GM21528 (cell line): ENCODE results near the gene CIC.
"Not testable (repeated sequence)": the region's sequence is repeated elsewhere in the genome, so short reads cannot be mapped to it uniquely, and the experiment has no call there.

Experiments used
- ATAC-seq: cut with Tn5 transposase; IDR thresholded peaks from one replicate; pipeline ENCODE4 v1.9.1; 2021; ENCODE audit warnings: mild to moderate bottlenecking, moderate library complexity; ENCODE audit not compliant: unreplicated experiment, low FRiP score

The CIC gene

DNA sequence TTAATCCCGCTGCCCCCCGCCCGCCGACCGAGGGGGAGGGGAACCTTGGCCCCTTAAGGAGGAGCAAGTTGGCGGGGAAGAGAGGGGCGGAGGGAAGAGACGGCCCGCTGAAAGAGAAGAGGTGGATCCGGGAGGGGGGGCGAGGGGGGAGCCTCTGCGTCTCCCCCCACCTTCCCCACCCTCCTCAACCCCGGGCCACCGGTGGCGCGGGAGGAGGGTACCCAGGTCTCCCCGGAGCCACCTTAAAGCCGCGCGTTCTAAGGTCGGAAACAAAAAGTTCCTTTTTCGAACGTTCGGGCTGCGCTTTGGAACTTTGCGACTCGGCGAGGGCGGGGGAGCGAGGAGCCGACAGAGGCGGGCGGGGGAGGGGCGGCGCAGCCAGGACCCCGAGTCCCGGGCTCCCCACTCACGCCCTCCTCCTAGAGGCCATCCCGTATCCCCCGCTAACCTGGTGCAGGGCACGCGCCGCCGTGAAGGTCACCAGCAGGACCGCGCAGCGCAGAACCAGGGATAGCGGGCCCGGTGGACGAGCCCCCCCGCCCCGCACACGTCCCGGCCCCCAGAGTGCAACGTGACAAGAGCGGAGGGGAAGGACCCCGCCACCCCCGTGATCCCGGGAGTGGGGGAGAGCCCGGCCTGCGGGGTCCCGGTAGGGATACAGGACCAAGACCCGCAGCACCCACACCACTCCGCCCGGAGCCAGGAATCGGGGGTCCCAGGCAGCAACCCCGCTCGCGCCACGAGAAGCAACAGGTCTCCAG lies 14.8 kb upstream of the CIC start:
- peak; percentile 25 for ATAC-seq

DNA sequence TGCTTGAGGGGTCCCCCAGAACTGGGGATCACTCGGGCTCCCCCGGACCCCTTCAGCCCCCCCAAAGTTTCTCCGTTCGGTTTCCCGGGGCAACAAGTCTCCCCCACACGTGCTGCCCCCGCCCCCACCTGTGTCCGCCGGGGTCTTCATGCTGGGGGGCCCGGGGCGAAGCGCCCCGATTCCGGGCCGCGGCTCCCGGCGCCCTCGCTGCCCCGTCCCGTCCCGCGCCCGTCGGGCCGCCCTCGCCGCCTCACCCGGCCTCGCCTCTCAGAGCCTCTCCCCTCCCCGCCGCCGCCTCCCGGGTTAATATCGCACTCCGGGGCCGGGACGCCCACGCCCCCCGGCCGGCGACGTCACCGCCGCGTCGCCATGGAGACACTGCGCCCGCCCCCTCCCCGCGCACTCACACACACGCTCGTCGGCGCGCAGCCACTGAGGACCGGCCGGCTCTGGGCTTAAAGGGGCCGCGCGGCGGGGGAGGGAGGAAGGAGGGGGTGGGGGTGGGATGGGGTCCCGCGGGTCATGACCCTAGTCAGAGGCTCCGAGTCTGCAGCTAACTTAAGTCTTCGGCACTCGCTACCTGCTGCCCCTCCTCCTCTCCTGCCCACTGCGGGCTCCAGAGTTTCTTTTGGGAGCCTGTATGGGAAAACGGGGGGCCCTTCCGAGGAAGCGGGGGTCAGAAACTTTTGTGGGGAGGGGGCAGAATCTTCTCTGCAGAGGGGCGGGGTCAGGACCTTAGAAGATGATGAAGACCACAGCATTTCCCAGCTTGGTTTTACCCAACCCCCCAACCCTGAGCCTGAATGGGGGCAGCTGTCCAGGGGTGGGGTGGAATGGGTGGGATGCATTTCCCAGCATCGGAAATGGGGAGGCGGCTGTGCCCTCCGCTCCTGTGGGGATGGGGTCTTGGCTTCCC lies 13.9 kb upstream of the CIC start, which contains the start of gene ERF:
TSS of gene ERF (minus strand) at position 279 of the 916 bp plus-strand sequence. CDS start at position 150, 129 bp downstream.
- peak; percentile 49 for ATAC-seq

- ATAC-seq = no peak
Measured at GRCh38 chr19:42255766-42256745, 13.0 kb upstream of the CIC start.

DNA sequence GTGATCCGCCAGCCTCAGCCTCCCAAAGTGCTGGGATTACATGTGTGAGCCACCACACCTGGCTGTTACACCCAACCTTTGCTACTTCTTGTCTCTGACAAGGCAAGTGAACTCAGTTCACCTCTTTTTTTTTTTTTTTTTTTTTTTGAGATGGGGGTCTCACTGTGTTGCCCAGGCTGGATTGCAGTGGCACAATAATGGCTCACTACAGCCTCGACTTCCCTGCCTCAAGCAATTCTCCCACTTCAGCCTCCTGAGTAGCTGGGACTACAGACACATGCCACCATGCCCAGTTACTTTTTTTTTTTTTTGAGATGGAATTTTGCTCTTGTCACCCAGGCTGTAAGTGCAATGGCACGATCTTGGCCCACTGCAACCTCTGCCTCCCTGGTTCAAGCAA lies 11.2 kb upstream of the CIC start:
- ATAC-seq = not testable (repeated sequence)

DNA sequence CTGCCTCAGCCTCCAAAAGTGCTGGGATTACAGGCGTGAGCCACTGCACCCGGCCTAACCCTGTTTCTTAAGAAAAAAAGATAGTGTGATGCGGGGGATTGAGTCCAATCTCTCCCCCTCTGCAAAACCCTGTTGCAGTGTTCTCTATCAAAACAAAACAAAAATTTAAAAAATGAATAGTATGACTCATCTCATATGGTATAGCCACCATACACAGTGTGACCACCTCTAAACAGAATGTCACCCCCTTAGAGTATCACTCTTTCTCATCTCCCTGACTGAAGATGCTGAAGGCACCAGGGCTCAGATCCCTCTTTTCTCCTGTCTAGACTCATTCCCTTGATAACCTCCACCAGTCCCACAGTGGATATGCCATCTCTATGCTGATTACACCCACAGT lies 7.3 kb upstream of the CIC start:
- ATAC-seq = no peak

GRCh38 chr19:42266105-42266504 lies 2.9 kb upstream of the CIC start:
- not testable (repeated sequence) for ATAC-seq

DNA sequence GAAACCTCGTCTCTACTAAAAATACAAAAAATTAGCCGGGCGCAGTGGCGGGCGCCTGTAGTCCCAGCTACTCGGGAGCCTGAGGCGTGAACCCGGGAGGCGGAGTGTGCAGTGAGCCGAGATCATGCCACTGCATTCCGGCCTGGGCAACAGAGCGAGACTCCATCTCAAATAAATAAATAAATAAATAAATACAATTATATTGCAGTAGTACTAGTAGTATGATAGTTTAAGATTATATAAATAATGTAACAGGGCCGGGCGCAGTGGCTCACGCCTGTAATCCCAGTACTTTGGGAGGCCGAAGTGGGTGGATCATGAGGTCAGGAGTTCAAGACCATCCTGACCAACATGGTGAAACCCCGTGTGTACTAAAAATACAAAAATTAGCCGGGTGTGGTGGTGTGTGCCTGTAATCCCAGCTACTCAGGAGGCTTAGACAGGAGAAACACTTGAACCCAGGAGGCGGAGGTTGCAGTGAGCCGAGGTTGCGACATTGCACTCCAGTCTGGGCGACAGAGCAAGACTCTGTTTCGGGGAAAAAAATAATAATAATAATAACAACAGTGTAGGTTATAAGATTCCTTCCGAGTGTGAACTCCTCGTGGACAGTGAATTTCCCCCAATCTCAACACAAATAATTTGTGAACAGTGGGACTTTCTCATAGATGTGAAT lies 2.0 kb upstream of the CIC start:
- ATAC-seq = not testable (repeated sequence)

DNA sequence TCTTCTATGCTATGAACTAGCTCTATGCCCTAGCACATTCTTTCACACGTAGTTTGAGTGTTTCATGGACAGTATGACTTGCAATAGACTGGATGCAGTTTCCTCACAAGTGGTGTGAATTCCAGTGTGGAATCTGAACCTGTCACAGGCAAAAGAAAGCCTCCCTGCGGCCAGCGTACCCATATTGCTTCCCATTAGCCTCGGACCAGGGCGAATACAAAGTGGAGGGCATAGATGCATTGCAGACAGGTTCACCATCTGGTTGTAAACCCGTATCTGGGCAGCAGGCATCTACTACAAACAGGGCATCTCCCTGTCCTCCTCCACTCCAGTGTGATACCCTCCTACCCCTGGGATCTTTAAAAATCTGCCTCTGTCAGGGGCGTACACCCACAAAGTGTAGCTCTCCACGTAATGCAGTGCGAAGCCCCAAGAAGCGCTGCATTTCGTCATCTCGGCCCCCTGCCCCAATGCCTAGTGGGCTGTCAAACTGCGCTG lies 1.4 kb upstream of the CIC start:
- no peak for ATAC-seq

DNA sequence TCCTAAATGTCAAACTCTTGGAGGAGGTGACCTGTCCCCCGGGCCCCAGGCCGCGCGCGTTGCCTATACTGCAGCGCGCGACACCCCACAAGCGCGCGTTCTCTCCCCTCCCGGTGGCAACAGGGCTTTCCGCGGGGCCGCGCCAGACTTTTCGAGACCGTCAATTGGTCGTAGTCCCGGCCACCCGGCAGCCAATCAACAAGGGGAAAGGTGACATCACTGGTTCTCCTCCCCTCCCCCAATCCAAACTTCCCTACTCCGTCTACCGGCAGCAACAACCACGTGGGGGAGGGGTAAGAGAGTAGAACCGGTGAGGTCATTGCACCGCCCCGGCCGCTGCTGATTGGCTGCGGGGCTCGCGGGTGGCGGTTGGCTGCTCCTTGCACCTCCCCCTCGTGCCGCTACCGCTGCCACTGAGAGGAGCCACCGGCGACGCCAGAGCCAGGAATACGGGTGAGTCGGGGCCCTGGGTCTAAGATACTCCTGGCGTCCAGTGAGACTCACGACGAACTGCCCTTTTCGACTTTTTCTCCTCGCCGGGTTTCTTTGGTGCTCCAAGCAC lies 829 bp upstream of the CIC start:
- peak; percentile 62 for ATAC-seq

DNA sequence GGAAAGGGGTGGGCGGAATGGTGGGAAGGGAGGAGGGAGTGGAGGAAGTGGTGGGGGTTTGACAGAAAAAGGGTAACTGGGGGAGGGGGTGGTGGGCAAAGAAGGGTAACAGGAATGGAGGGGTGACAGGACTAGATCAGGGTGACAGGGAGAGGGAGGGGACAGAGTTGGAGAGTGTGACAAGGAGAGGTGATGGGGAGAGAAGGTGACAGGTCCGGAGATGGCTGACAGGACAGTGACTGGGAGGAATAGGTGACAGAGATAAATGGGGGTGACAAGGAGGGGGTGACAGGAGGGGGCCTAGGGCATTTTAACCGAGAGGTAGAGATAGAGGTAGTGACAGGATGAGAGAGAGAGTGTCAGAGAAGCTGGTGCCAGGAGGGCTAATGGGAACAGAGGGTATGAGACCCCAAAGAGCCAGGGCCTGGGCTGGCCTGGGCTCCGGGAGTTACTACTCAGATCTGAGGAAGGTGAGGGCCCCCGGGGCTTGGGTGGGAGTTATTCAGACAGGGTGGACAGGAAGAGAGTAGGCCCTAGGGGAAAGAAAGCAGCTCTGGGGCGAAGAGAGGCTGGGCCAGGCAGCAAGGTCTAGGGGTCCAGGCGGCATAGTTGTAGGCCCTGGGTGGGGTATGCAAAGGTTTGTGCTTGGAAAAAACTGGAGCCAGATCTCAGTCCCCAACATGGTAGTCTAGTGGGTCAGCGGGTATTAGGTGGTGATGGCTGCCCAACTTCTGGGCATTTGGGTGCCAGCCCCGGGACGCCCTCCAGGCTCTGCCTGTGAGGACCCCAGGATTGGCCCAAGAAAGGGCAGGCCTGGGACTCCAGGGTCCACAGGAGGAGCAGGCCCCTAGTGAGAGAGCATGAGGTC lies 660 bp downstream of the CIC start:
- no peak for ATAC-seq

DNA sequence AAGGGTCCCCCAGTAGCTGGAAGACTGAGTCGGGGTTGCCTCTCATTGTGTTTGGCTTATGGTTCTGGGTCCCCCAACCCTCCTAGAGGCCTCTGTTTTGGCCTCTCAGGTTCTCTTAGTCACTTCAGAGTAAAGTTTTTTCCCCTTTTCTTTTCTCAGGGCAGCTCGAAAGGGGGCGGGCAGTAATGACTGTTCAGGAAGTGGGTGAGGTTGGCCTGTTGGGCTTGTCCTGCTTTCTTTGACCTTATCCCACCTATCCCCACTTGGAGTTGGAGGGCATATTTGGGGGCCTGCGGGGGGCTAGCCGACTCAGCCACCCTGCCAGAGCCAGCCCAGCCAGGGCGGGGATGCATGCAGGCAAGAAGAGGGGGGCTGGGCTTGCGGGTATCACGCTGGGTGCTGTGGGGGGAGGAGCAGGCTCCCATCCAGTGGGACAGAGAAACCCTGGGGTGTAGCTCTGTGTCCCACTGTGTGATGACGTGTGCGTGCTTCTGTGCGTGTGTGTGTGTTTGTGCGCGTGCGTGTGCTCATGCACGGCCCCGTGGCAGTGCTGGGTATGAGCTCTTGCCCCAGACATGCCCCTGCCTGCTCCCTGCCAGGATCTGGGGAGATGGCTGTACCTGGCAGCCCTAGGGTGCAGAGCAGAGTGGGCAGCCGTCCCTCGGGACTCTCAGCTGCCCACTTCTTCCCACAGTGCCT lies 1.4 kb downstream of the CIC start:
- ATAC-seq = no peak

DNA sequence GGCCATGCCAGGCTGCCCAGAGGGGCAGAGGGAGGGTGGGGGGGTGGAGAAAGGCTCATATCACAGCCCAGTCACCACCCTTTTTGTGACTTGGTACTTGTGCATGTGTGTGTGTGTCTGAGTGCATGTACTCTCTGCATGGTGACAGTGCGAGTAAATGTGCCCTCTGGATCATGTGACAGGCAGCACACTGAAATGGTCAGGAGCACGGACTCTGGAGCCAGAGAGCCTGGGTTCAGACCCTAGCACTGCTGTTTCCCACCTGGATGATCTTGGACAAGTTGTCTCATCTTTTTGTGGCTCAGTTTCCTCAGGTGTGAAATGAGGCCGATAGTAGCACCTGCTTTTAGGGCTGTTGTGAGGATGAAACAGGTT lies 2.0 kb downstream of the CIC start:
- ATAC-seq = no peak

GRCh38 chr19:42271861-42272534 lies 2.9 kb downstream of the CIC start:
- no peak for ATAC-seq

- ATAC-seq = no peak
Measured at GRCh38 chr19:42272535-42272897, 3.5 kb downstream of the CIC start.

- no peak for ATAC-seq
Measured at GRCh38 chr19:42272989-42273406, 3.9 kb downstream of the CIC start.

- ATAC-seq = no peak
Measured at GRCh38 chr19:42273407-42274064, 4.5 kb downstream of the CIC start.
